ENCODE measurements around the gene ZKSCAN4.

ZKSCAN4 gene

GRCh38 chr6:28208111-28208659 is 43.9 kb downstream of the ZKSCAN4 start:
- no peak for DNase-seq

DNA sequence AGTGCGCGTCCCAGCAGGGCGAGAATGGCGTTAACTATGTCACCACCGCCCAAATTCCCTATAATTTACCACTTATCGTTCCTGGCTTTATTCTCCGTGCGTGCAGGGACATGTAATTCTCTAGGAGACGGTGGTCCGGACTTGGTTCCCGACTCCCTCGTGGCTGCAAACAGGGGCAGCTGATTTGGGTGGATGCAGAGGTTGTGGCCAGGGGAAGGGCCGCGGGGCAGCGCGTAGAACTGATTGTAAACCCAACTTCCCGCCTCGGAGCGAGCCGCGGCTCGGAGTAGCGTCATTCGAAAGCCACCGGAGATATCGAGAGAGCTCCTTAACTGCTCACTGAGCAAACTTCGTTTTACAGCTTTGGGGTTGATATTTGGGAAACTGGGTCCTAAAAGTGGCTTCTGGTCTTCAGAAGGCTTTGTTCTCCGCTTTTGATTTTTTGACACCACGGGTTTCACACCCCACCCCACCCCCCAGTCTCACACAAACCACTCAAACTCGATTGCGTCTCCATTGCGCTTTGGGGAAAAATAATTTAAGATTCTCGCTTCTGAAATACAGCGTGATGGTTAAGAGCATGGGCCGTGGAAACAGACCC is 44.5 kb downstream of the ZKSCAN4 start:
- peak in 1 of 2 experiments; percentile 34 for DNase-seq

DNA sequence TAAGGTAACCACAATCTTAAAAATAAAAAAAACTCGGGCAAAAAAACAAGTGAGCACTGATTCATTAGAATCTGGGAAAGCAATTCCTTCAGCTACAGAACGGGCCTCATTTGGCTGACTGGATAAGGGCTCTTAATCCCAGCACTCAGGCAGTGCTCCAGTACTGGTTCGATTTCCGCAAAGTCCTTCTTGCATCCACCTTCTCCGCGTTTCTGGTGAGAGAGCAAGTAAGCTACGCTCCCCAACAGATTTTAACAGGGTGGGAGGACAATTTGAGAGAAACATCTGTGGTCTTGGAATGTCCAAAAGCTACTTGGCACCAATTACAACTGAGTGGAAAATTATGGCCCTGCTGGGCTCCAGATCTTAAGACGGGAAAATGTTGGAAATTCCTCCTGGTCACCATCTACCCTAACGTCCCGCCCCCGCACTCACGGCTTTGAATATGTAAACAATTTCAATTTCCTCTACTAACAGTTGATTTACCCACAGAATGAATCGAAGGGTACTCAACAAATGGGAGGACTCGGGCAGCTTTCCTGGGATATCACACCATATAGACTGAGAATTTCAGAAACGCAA is 45.0 kb downstream of the ZKSCAN4 start:
- peak in 1 of 2 experiments; percentile 34 for DNase-seq

DNA sequence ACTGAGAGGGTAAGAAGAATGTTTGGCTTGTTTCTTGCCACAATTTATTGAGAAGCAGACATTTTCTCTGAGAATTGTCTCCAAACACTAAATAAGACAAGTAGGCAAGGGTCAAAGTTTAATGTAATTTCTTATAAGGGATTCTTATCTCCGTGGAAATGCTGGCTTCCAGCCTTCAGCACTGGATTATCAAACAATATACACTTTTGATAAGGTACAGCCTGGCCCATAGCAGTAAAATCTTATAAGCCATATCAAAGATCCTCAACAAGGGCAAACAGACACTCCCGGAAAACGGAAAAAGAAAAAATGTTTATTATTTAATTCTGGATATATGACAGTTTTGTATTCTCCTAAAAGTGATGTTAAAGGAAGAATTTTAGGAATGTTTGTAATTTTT is 45.5 kb downstream of the ZKSCAN4 start:
- no peak for DNase-seq

- no peak for DNase-seq
Measured at GRCh38 chr6:28205879-28206278, 46.2 kb downstream of the ZKSCAN4 start.

GRCh38 chr6:28203201-28203600 is 48.9 kb downstream of the ZKSCAN4 start:
- no peak for DNase-seq

DNA sequence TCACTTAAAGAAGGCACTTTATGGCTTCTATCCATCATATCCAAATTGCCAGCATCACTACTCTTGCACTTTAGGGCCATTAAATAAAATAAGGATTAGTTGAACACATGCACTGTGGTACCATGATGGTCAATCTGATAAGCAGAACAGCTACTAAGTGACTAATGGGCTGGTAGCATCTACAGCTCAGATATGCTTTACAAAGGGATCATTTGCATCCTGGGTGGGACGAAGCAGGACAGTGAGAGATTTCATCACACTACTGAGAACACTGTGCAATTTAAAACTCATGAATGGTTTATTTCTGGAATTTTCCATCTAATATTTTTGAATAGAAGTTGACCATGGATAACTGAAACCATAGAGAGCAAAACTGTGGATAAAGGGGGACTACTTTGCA is 52.0 kb downstream of the ZKSCAN4 start:
- no peak for DNase-seq

Data from NCI-H526 (cell line).